Measurements from ENCODE around the gene HEPH.
A peak's percentile ranks its signal among the peaks of the same experiment; 100 is the strongest.
"Not testable (repeated sequence)": the region's sequence is repeated elsewhere in the genome, so short reads cannot be mapped to it uniquely, and the experiment has no call there.

The HEPH gene, protein sequence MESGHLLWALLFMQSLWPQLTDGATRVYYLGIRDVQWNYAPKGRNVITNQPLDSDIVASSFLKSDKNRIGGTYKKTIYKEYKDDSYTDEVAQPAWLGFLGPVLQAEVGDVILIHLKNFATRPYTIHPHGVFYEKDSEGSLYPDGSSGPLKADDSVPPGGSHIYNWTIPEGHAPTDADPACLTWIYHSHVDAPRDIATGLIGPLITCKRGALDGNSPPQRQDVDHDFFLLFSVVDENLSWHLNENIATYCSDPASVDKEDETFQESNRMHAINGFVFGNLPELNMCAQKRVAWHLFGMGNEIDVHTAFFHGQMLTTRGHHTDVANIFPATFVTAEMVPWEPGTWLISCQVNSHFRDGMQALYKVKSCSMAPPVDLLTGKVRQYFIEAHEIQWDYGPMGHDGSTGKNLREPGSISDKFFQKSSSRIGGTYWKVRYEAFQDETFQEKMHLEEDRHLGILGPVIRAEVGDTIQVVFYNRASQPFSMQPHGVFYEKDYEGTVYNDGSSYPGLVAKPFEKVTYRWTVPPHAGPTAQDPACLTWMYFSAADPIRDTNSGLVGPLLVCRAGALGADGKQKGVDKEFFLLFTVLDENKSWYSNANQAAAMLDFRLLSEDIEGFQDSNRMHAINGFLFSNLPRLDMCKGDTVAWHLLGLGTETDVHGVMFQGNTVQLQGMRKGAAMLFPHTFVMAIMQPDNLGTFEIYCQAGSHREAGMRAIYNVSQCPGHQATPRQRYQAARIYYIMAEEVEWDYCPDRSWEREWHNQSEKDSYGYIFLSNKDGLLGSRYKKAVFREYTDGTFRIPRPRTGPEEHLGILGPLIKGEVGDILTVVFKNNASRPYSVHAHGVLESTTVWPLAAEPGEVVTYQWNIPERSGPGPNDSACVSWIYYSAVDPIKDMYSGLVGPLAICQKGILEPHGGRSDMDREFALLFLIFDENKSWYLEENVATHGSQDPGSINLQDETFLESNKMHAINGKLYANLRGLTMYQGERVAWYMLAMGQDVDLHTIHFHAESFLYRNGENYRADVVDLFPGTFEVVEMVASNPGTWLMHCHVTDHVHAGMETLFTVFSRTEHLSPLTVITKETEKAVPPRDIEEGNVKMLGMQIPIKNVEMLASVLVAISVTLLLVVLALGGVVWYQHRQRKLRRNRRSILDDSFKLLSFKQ

DNA sequence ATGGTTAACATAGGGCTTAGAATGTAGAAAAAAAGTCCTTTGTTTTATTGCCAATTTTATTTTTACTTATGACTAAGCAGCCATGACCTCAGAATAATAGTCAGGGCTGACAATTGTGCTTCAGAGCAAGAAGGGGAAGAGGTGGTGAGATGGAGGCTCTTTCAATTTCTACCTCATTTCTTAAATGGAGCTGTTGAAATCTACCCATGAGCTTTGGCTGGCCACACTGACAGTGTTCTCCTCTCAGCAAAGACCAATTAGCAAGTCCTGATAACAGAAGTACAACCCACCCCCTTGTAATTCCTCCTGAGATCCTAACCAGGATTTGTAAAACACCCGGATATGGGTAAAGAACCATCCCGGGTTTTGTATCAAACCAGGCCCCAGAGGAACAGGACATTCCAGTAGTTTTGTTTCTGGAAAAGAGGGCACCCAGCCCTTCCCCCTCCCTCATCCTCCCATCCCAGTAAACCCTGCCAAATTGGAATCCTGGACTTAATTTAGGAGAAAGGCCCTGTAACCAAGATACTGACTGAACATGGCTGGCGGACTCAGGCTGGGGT is at the start of gene HEPH:
TSS of gene HEPH (plus strand) at position 399 of the 563 bp plus-strand sequence. CDS start 6,324 bp downstream, outside the sequence.
- DNase-seq (ENCODE audit: low read depth) = peak; percentile 1

DNA sequence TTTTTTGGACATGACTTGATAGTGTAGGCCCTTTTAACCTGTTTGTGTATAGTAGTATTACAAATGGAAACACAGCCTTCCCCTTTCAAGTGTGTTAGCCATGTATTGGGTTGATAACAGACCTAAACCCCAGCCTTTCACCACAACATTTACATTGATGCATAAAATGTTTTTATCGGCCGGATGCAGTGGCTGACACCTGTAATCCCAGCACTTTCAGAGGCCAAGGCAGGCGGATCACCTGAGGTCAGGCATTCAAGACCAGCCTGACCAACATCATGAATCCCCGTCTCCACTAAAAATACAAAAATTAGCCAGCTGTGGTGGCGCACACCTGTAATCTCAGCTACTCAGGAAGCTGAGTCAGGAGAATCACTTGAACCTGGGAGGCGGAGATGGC is 45.3 kb upstream of the HEPH start:
- not testable (repeated sequence) for DNase-seq (ENCODE audit: low read depth)

DNA sequence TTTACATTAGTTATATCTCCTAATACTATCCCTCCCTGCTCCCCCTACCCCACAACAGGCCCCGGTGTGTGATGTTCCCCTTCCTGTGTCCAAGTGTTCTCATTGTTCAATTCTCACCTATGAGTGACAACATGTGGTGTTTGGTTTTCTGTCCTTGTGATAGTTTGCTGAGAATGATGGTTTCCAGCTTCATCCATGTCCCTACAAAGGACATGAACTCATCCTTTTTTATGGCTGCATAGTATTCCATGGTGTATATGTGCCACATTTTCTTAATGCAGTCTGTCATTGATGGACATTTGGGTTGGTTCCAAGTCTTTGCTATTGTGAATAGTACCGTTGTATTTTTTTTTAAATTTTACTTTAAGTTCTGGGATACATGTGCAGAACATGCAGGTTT is 42.7 kb upstream of the HEPH start:
- not testable (repeated sequence) for DNase-seq (ENCODE audit: low read depth)

DNA sequence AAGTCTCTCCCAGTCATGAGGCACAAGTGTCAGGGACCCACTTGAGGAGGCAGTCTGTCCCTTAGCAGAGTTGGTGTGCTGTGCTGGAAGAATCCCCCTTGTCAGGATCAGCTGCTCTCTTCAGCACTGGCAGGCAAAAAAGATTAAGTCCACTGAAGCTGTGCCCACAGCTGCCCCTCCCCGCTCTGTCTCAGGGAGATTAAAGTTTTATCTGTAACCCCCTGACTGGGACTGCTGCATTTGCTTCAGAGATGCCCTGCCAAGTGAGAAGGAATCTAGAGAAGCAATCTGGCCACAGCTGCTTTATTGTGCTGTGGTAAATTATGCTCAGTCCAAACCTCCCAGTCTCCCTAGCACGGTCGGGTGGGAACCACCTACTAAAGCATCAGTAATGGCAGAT is 37.4 kb upstream of the HEPH start:
- no peak for DNase-seq (ENCODE audit: low read depth)

DNA sequence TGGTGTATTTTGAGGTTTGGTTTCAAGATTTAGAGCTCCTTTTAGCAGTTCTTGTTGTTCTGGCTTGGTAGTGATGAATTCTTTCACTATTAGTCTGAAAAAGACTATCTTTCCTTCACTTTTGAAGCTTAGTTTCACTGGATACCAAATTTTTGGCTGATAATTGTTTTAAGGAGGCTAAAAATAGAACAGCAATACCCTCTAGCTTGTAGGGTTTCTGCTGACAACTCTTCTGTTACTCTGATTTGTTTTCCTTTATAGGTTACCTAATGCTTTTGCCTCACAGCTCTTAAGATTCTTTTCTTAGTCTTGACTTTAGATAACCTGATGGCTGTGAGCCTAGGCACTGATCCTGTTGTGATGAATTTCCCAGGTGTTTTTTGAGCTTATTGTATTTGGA is 33.6 kb upstream of the HEPH start:
- no peak for DNase-seq (ENCODE audit: low read depth)

DNA sequence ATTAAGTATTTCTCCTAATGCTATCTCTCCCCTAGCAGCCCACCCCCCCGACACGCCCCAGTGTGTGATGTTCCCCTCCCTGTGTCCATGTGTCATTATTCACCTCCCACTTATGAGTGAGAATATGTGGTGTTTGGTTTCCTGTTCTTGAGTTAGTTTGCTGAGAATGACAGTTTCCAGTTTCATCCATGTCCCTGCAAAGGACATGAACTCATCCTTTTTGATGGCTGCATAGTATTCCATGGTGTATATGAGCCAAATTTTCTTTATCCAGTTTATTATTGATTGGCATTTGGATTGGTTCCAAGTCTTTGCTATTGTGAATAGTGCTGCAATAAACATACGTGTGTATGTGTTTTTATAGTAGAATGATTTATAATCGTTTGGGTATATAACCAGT is 28.8 kb upstream of the HEPH start:
- not testable (repeated sequence) for DNase-seq (ENCODE audit: low read depth)

DNA sequence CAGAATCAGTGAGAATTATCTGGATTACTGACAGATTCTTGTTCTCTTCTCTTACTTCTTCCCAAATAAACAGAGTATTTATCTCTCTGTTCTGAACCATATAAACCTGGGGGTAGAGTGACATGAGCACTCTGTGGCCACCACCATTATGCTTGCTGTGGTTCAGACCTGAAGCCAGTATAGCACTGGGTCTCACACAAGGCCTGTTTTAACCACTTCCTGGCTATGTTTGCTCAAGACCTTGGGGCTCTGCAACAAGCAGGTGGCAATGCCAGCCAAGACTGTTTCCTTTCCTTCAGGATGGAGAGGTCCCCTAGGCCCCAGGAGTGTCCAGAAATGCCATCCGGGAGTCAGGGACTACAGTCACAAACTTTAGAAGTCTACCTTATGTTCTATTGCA is 21.7 kb upstream of the HEPH start:
- no peak for DNase-seq (ENCODE audit: low read depth)

DNA sequence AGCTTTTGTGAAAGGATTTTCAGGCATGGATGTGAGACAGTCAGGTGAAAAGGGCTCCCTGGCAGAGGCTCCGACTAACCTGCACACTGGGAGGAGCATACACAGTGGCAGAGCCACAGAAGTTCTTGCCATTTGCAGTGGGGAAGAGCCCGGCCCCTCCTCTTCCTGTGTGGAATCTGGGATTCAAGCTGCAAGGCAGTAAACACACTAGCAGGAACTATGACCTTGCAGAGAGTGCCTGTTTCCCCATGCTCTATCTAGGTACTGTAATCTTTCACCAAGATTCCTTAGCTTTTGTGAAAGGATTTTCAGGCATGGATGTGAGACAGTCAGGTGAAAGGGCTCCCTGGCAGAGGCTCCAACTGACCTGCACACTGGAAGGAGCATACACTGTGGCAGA is 19.8 kb upstream of the HEPH start:
- no peak for DNase-seq (ENCODE audit: low read depth)

DNA sequence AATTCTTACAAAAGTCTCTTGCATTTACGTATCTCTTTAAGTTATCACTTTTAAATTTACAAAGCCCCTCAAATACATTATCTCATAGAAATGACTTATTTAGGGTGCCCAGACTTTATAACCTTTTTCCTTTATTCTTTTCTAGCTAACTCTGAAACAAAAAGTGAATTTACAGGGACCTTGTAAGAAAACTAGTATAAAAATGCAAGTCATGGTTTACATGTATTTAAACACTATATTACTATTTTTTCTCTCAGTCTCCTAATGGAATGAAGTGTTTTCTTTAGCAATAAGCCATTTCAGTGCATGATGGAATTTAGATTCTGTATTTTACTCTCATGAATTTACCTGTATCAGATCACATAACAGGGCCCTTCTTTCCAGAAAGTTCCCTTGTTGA is 14.5 kb upstream of the HEPH start:
- DNase-seq (ENCODE audit: low read depth) = no peak

DNA sequence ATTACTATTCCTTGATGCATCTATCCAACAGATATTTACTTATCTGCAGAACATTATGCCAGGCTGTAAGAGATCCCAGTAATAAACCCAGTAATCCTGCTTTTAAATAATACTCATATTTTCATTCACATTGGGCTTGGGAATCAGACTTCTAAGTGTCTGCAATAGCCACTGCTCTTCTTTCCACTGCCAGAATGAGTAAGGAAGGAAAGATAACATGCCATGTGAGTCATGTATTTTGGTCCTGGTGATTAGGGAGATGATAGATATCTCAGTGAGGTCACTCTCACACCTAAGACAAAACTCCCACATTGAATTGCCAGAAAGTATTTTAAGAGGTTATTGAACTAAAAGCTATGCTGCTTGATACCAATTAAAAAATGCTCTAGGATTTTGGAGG is 13.9 kb upstream of the HEPH start:
- no peak for DNase-seq (ENCODE audit: low read depth)

DNA sequence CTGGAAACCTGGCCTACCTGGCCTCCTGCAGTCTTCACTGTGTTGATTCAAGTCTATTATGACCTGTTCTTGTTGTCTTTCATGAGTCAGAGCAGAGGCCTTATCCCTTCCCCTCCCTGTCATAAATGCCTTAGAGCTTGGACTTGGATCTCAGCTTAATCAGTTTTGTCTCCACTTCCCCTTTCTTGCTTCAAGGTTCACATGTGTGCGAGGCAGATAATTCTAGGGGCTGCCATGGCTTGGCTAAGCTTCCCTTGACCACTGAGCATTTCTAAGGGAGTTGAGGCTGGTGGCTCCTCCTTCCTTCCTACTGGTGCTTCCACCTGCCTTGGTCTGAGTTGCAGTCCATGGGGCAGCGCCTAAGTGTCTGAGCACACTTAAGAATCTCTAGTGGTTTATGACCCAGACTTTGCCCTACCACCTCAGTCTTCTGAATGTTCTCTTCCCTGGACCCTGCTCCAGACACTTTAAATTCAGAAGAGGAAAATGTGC is 1.7 kb upstream of the HEPH start:
- no peak for DNase-seq (ENCODE audit: low read depth)

DNA sequence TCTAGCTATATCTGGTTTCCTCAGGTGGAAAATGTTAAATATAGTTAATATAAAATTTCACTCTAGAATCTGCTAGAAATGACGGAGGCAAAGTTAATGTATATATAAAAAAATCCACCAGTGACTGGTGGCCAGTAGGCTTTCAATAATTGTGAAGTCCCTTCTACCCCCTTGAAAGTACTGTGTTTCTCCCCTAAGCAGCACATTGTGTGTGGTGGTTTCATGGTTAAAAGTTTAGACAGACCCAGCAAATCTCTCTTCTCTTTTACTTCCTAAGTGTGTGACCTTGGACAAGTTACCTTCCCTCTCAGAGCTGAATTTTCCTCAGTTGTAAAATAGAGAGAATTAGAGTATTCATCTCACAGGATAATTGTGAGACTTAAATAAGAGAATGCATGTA is 600 bp upstream of the HEPH start:
- no peak for DNase-seq (ENCODE audit: low read depth)

DNA sequence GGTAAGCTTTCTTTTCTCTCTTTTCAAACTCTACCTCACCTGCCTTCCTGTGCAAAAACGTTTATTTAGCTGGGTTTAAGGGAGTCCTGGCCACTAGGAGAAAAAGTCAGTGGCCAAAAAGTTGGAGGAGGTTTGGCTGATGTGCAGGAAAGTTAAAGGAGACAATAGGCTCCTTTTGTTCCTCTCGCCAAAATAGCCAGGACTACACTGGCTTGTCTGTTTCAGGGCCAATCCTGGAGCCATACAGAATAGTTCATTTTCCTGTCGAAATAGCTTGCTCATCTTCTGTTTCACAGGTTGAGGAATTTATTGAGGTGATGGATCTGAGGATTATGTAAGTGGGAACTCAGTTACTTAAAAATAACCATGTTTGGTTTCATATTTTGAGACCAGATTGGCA is 423 bp downstream of the HEPH start:
- no peak for DNase-seq (ENCODE audit: low read depth)

DNA sequence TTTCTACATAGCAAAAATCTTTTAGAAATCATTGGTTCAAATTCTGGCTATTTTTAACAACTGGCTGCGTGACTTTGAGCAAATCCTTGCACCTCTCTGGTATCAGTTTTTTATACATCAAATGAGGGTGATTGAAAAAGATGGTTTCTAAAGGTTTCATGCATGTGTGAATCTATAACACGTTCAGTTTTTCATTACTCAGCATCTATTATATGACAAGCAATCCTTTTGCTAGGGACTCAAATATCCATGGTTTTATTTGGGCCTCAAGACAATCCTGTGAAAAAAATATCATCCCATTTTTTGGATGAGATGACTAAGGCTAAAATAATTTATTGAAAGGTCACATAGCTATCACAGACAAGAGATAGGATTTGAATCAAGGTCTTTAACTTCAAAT is 884 bp downstream of the HEPH start:
- DNase-seq (ENCODE audit: low read depth) = no peak

DNA sequence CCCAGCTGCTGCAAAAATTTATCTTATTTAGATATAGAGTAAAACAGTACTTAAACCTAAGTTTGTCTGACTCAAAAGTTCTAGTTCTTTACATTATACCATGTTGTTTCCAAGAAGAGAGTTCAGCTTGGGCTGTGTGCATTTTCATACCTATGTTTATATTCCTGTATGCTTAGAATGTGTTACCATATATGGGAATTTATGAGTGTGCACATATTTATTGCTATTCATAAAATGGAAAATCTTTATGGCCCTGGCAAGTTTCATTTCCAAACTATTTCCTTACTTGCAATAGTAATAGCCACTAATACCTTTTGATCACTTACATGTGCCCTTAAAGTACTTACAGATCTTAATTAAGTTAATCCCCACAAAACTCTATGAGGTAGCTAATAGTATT is 2.6 kb downstream of the HEPH start:
- no peak for DNase-seq (ENCODE audit: low read depth)

DNA sequence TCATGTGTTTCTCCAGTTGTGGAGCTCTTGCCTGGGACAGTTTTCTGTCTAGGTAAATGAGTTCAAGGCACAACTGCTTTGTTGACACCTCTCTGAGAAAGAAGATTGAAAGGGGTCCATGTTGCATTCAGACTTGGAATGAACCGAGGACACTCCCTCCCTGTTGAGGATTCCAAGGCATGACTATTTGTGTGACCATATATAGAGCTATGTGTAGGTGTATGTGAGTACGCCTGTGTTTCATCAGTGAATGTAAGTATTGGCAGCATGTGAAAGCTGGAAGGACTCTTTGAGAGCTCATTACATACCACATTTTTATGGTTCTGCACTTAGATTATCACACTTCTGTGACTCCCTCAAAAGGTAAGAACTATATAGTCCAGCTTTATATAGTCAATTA is 3.4 kb downstream of the HEPH start:
- DNase-seq (ENCODE audit: low read depth) = no peak

DNA sequence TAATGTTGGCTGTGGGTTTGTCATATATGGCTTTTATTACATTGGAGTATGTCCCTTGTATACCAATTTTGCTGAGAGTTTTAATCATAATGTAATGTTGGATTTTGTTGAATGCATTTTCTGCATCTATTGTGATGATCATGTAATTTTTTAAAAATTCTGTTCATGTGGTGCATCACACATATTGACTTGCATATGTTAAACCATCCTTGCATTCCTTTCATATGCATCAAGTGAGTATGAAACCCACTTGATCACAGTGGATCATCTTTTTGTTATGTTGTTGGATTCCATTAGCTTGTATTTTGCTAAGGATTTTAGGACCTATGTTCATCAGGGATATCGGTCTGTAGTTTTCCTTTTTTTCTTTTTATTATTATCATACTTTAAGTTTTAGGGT is 12.1 kb downstream of the HEPH start:
- no peak for DNase-seq (ENCODE audit: low read depth)

DNA sequence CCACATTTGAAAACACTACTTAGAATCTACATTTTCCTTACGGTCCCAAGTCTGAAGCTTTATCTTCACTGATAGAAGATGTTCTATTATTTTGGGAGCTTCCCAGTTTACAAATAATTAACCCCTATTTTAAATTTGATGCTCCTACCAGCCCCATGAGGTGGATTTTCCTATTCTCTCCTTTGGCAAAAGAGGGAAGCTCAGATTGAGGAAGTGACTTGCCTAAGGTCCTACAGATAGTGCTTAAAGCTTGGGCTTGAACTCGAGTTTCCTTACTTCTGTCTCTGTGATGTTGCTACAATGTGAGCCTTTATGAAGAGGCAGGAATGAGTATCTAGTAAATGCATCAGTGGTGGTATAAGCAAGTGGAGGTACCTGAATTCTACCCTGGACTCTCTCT is 27.5 kb downstream of the HEPH start:
- no peak for DNase-seq (ENCODE audit: low read depth)

DNA sequence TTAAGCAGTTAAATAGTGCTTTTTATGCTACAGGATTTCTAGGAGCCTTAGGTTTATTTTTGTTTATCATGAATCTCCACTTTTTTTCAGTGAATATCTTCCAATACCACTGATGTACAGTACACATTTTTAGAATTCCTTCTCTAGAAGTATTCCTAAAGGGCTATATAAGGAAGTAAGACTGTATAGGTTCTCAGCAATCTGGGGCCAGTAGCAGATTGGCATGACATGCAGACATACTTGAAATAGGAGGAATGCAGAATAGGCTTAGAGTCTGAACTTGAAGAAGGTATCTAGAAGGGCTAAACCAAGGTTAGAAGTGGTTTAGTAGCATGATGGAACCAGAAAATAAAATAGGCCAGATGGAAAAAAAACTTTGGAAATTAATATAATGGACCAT is 29.8 kb downstream of the HEPH start:
- no peak for DNase-seq (ENCODE audit: low read depth)

DNA sequence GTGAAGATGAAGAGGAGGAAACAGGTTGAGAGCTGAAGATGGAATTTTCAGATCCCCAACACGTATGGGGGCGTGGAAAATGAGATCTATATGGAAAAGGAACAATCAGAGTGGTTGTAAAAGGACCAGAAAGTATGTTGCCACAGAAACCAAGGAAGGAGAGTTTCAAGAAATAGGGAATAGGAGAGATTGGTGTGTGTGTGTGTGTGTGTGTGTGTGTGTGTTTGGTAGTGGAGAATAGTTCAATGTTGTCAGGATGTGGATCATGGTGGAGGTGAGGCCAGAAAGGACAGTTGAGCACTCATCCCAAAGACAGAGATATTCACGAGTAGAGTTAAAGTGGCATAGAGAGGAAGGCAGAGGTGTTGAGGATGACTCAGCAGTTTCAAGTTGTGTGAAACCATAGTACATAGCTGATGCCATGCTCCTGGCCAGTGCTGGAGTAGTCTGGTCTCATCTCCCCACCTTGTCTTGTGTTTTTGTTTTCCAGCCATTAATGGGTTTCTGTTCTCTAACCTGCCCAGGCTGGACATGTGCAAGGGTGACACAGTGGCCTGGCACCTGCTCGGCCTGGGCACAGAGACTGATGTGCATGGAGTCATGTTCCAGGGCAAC is 36.1 kb downstream of the HEPH start:
- DNase-seq (ENCODE audit: low read depth) = no peak

DNA sequence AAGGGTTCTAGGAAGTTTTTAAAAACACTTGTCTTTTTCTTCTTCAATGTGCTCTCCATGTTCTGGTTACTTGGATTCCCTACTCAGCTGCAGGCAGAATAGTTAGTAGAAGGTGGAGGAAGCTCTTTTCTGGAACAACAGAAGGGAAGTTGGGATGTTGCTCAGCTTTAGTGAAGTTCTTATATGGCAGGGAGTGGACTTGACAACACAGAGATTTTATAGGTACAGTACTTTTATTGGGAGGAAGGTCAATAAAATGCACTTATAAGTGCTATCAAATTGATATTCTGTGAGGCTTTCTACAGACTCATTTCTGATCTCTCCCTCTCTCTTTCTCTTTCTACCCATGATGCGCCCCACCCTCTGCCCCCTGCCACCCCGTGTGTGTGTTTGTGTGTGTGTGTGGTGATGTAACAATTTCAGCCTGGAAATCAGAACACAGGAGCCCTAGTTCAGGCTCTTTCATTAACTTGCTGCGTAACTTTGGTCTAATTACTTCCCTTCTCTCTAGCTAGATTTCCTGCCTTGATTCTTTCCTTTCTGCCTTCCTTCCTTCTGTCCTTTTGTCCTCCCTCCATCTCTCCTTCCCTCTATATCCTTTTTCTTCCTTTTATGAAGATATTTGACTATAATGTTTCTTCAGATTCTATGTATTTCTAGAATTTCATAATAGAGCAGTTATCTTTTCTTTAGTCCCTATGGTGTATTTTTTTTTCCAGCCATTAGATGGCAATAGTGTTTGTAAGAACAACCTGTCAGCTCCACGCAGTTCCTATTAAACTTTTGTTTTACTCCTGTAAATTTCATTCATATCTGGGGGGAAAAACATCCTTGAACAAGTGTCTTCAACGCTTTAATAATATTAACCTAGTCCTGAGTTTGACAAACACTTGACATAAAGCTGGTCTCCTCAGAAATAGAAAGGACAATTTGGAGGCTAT is 37.1 kb downstream of the HEPH start:
- DNase-seq (ENCODE audit: low read depth) = peak; percentile 1

All from fibroblast of gingiva (primary cell).